Stimulated activated CD4-positive, alpha-beta T cell treated with anti-CD3 and anti-CD28 coated beads, Interleukin-15, amount 100 ng/mL, for 48 hours (primary cell): ENCODE results near the gene BNIP3.
"Not testable (repeated sequence)": the region's sequence is repeated elsewhere in the genome, so short reads cannot be mapped to it uniquely, and the experiment has no call there.

Experiments used
- DNase-seq, 2 donors: peaks; one replicate each; pipeline ENCODE4 v3.0.0-alpha.2; 2020; ENCODE audit warnings: low read depth in 2 of 2

BNIP3 gene

GRCh38 chr10:131949908-131950307 lies 31.8 kb downstream of the BNIP3 start:
- not testable (repeated sequence) for DNase-seq

GRCh38 chr10:131949041-131949862 lies 32.5 kb downstream of the BNIP3 start:
- no peak for DNase-seq

- DNase-seq: no peak
These were observed 33.2 kb downstream of the BNIP3 start for GRCh38 chr10:131948501-131948900.

GRCh38 chr10:131947631-131948347 lies 33.9 kb downstream of the BNIP3 start:
- DNase-seq: no peak

- DNase-seq: no peak
These were observed 34.8 kb downstream of the BNIP3 start for GRCh38 chr10:131946880-131947279.

GRCh38 chr10:131946321-131946751 lies 35.4 kb downstream of the BNIP3 start:
- DNase-seq: no peak

- DNase-seq: no peak
These were observed 36.6 kb downstream of the BNIP3 start for GRCh38 chr10:131944976-131945695.

GRCh38 chr10:131944412-131944811 lies 37.3 kb downstream of the BNIP3 start:
- no peak for DNase-seq

- no peak for DNase-seq
These were observed 38.5 kb downstream of the BNIP3 start for GRCh38 chr10:131943021-131943814.

GRCh38 chr10:131942455-131942854 lies 39.3 kb downstream of the BNIP3 start:
- DNase-seq: no peak

- no peak for DNase-seq
These were observed 43.0 kb downstream of the BNIP3 start for GRCh38 chr10:131938681-131939080.

GRCh38 chr10:131937836-131938235 lies 43.9 kb downstream of the BNIP3 start:
- DNase-seq: no peak

- DNase-seq: no peak
These were observed 45.0 kb downstream of the BNIP3 start for GRCh38 chr10:131936736-131937135.

- DNase-seq: no peak
These were observed 45.4 kb downstream of the BNIP3 start for GRCh38 chr10:131936294-131936693.

- no peak for DNase-seq
These were observed 46.5 kb downstream of the BNIP3 start for GRCh38 chr10:131935260-131935659.

- DNase-seq: no peak
These were observed 47.0 kb downstream of the BNIP3 start for GRCh38 chr10:131934769-131935168.

- DNase-seq: no peak
These were observed 48.0 kb downstream of the BNIP3 start for GRCh38 chr10:131933696-131934086.

GRCh38 chr10:131933016-131933695 lies 48.6 kb downstream of the BNIP3 start:
- DNase-seq: no peak

GRCh38 chr10:131931981-131932380 lies 49.7 kb downstream of the BNIP3 start:
- DNase-seq: no peak

GRCh38 chr10:131930586-131931330 lies 51.0 kb downstream of the BNIP3 start:
- no peak for DNase-seq
